MCF 10A (cell line): ENCODE data around the gene KRTAP2-4. TPM values are rescaled to one million over a fixed set of nuclear protein-coding genes. Genes with fewer than 3 reads are reported as not detected.
"Not testable (repeated sequence)": the region's sequence is repeated elsewhere in the genome, so short reads cannot be mapped to it uniquely, and the experiment has no call there.

Source experiments
- BruUV-seq: library from RNA; stranded (reverse); fragments of 400-500 nt; replicated peaks from 2 replicates; lab custom pipeline; 2021; lab: Mats Ljungman, UMichigan
- CTCF ChIA-PET: fragments of 300-600 bp; sonication (Branson Sonifier 250); formaldehyde crosslinking; extraction: SDS; loops from one replicate; lab custom pipeline; 2021; ENCODE audit warnings: antibody characterized with exemption, inconsistent platforms; lab: Yijun Ruan, JAX
- POLR2A ChIA-PET: fragments of 300-600, 350-650 bp; sonication (Branson Sonifier 250); formaldehyde crosslinking; extraction: SDS; loops from one replicate; lab custom pipeline; 2020; ENCODE audit warnings: antibody characterized with exemption, inconsistent platforms; lab: Yijun Ruan, JAX
- DNase-seq: peaks from one replicate; pipeline ENCODE4 v3.0.0-alpha.2; 2018; ENCODE audit not compliant: unreplicated experiment
- H3K27ac Mint-ChIP-seq: one replicate; pipeline ENCODE4 v1.8.0; 2022; ENCODE audit warnings: mild to moderate bottlenecking, low read depth, mixed read lengths; ENCODE audit not compliant: unreplicated experiment
- H3K27me3 Mint-ChIP-seq: one replicate; pipeline ENCODE4 v1.8.0; 2022; ENCODE audit warnings: mixed read lengths; ENCODE audit not compliant: insufficient read depth, unreplicated experiment
- H3K36me3 Mint-ChIP-seq: one replicate; pipeline ENCODE4 v1.8.0; 2022; ENCODE audit warnings: mild to moderate bottlenecking, moderate library complexity, mixed read lengths; ENCODE audit not compliant: insufficient read depth, unreplicated experiment
- H3K4me1 Mint-ChIP-seq: one replicate; pipeline ENCODE4 v1.8.0; 2022; ENCODE audit warnings: mixed read lengths; ENCODE audit not compliant: insufficient read depth, unreplicated experiment
- H3K4me3 Mint-ChIP-seq: one replicate; pipeline ENCODE4 v1.8.0; 2022; ENCODE audit warnings: mild to moderate bottlenecking, moderate library complexity, mixed read lengths; ENCODE audit not compliant: unreplicated experiment
- H3K9me3 Mint-ChIP-seq: one replicate; pipeline ENCODE4 v1.8.0; 2022; ENCODE audit warnings: mixed read lengths; ENCODE audit not compliant: unreplicated experiment
- intact Hi-C: fragments of 100-400 bp; cut with micrococcal nuclease; formaldehyde crosslinking; loops from 2 replicates; pipeline ENCODE4 v1.14.1; 2022
- total RNA-seq: library from RNA; stranded (reverse); gene quantifications from 2 replicates; pipeline ENCODE4 v1.2.3, GENCODE V29; 2022
- TF ChIP-seq, protein P1 (sequence below): fragments of 200-600 bp; IDR thresholded peaks from one replicate; pipeline ENCODE4 v1.8.0; 2022; ENCODE audit warnings: antibody characterized with exemption, mild to moderate bottlenecking; ENCODE audit not compliant: unreplicated experiment

The KRTAP2-4 gene
- total RNA-seq, 1 experiment from 2014 or later: not detected

DNA sequence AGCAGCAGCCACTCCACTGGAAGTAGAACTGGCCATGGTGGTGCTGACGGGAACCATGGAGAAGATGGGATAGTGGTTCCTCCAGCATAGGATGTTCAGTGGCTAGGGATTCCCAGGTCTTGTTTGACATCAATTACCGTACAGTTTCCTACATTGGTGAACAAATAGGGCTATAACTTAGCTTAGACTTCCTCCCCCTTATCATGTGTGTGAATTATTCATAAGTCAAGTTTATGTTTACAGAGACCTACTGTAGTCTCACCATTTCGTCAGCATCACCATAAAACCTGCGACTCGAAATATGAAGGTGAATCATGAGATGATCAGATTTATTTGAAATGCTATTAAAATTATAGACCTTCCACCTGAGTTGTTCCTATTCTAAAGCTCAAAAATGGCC lies 6.9 kb downstream of the KRTAP2-4 start:
- peak overlapping the region; percentile 21 for H3K27ac Mint-ChIP-seq
- DNase-seq: no peak
- H3K4me3 Mint-ChIP-seq: no peak overlapping the region
- TF ChIP-seq, protein P1, sequence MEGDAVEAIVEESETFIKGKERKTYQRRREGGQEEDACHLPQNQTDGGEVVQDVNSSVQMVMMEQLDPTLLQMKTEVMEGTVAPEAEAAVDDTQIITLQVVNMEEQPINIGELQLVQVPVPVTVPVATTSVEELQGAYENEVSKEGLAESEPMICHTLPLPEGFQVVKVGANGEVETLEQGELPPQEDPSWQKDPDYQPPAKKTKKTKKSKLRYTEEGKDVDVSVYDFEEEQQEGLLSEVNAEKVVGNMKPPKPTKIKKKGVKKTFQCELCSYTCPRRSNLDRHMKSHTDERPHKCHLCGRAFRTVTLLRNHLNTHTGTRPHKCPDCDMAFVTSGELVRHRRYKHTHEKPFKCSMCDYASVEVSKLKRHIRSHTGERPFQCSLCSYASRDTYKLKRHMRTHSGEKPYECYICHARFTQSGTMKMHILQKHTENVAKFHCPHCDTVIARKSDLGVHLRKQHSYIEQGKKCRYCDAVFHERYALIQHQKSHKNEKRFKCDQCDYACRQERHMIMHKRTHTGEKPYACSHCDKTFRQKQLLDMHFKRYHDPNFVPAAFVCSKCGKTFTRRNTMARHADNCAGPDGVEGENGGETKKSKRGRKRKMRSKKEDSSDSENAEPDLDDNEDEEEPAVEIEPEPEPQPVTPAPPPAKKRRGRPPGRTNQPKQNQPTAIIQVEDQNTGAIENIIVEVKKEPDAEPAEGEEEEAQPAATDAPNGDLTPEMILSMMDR: no peak
- no peaks in the 10 kb centered on the region for H3K9me3 Mint-ChIP-seq
- POLR2A ChIA-PET: interaction anchor here (0.7 kb wide), 2 partner anchors 207 to 484 kb away, joined by 3 to 4 read pairs; no protein-coding TSS in a partner anchor
- CTCF ChIA-PET: interaction anchor here (0.6 to 0.8 kb wide), 3 partner anchors 149 to 568 kb away, joined by 3 read pairs; no protein-coding TSS in a partner anchor
- H3K36me3 Mint-ChIP-seq: no peaks in the 10 kb centered on the region
- peaks cover 25% of the 10 kb centered on the region for H3K4me1 Mint-ChIP-seq
- intact Hi-C loops: no loop called here
- no peaks in the 10 kb centered on the region for H3K27me3 Mint-ChIP-seq
- BruUV-seq: no TSS peak

DNA sequence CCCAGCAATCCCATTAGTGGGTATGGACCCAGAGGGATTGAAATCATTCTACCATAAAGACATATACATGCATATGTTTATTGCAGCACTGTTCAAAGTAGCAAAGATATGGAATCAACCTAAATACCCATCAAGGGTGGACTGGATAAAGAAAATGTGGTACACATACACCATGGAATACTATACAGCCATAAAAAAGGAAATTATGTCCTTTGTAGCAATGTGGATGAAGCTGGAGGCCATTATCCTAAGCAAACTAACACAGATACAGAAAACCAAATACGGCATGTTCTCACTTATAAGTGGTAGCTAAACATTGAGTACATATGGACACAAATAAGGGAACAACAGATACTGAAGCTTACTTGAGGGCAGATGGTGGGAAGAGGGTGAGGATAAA lies 8.1 kb downstream of the KRTAP2-4 start:
- H3K4me3 Mint-ChIP-seq: no peak overlapping the region
- TF ChIP-seq, protein P1: no peak
- CTCF ChIA-PET: no interaction called here
- intact Hi-C loops: no loop called here
- no peaks in the 10 kb centered on the region for H3K36me3 Mint-ChIP-seq
- no peaks in the 10 kb centered on the region for H3K27me3 Mint-ChIP-seq
- no peak overlapping the region for H3K27ac Mint-ChIP-seq
- no peak for DNase-seq
- no peaks in the 10 kb centered on the region for H3K9me3 Mint-ChIP-seq
- H3K4me1 Mint-ChIP-seq: peaks cover 25% of the 10 kb centered on the region
- POLR2A ChIA-PET: no interaction called here
- no TSS peak for BruUV-seq

DNA sequence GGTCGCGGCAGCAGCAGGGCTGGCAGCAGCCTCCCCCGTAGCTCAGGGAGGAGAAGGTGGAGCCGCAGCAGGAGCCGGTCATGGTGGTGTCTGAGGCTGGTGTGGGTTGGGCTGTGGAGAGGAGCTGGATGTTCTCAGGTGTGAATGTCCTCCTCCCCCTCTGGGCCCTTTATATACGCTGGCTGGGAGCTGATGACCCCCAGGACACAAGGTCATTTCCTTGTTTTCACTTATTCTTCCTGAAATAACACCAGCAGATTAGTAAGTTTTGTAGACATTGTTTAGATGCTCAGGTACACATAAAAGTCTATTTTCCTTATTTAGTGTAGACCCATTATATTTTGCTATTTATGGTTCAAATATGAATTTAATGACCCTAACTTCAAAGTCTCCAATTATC lies 10.5 kb downstream of the KRTAP2-4 start, which contains the start of gene KRTAP2-2:
Gene KRTAP2-2, minus strand, starts transcription at position 101 of the 400 bp plus-strand sequence. Its CDS starts 19 bp downstream, at position 82.
- BruUV-seq, H3K27ac Mint-ChIP-seq, H3K36me3 Mint-ChIP-seq, DNase-seq, H3K9me3 Mint-ChIP-seq, intact Hi-C loops, POLR2A ChIA-PET, H3K4me3 Mint-ChIP-seq, H3K27me3 Mint-ChIP-seq: not testable (repeated sequence)
- CTCF ChIA-PET: interaction anchor here (0.6 kb wide), 1 partner anchor 115 kb away, joined by 4 read pairs; no protein-coding TSS in a partner anchor
- peaks cover 13% of the 10 kb centered on the region for H3K4me1 Mint-ChIP-seq

DNA sequence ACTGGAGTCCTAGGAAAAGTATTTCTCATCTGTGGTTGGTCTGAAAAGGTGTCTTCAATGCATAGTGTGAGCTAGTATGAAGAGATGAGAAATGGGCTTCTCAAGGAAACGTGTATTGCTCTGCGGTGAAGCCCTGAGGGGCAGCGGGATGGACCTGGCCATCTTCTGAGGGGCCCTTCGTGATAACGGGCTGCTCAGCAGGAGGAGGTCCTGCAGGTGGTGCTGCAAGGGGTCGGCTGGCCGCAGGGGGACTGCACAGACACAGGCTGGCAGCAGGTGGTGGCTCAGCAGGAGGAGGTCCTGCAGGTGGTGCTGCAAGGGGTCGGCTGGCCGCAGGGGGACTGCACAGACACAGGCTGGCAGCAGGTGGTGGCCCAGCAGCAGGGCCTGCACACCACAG lies 11.1 kb downstream of the KRTAP2-4 start:
- H3K36me3 Mint-ChIP-seq, CTCF ChIA-PET, DNase-seq, H3K4me3 Mint-ChIP-seq, POLR2A ChIA-PET, H3K9me3 Mint-ChIP-seq, H3K27me3 Mint-ChIP-seq, intact Hi-C loops, H3K4me1 Mint-ChIP-seq, H3K27ac Mint-ChIP-seq, BruUV-seq: not testable (repeated sequence)

DNA sequence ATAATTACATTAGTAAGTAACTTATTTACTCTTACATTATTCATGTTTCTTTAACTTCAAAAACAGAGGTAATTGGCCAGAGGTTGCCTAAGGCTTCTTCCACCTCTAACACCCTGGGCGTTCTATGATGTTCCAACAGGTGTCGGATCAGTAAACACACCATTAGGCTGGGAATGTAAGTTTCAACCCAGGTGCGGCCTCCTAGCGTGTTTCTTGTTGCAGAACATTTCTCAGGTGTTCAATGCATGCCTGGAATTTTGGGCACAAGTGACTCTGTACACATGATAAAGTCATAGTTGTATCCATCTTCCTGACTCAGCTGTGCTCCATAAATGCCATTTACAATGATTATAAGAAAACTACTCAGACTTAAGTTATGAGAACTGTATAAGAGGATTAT lies 11.7 kb downstream of the KRTAP2-4 start:
- BruUV-seq: no TSS peak
- no peak for DNase-seq
- no peaks in the 10 kb centered on the region for H3K36me3 Mint-ChIP-seq
- no peak overlapping the region for H3K27ac Mint-ChIP-seq
- peaks cover 4% of the 10 kb centered on the region for H3K4me1 Mint-ChIP-seq
- POLR2A ChIA-PET: no interaction called here
- intact Hi-C loops: no loop called here
- no peak overlapping the region for H3K4me3 Mint-ChIP-seq
- H3K27me3 Mint-ChIP-seq: no peaks in the 10 kb centered on the region
- CTCF ChIA-PET: no interaction called here
- TF ChIP-seq, protein P1: no peak
- no peaks in the 10 kb centered on the region for H3K9me3 Mint-ChIP-seq
